ENCODE measurements around the gene CPT2.

The CPT2 gene

GRCh38 chr1:53196485-53197290 lies at the start of gene CPT2:
TSS of gene CPT2 (plus strand) at chr1:53196824. CDS start at chr1:53196944, 120 bp downstream.
- DNase-seq (ENCODE audit: low read depth), result peak; percentile 77
- H3K4me3 ChIP-seq (ENCODE audit: low read depth, low read length), result peak within 1 kb of the TSS; percentile 84

DNA sequence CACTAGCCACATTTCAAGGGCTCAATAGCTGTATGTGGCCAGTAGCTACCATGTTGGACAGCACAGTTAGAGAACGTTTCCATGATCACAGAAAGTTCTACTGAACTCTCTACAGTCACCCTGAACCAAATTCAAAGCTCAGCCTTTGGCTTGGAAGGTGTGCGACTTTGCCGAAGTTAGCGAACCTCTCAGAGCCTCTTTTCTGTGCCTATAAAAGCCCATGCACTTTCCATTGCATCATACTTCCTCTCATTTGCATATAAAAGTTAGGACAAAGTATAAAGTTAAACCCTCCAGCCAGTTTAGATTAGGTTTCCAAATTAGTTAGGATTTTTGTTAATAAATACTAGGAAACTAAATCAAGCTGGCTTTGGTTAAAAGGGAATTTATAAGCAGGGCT lies 49.5 kb upstream of the CPT2 start:
- no peak for DNase-seq (ENCODE audit: low read depth)

GRCh38 chr1:53148123-53148522 lies 48.5 kb upstream of the CPT2 start:
- H3K4me3 ChIP-seq (ENCODE audit: low read depth, low read length), result no peak overlapping the region
- no peak for DNase-seq (ENCODE audit: low read depth)

More for the DNA sequence above, 49.5 kb upstream of the CPT2 start:
- no peak overlapping the region for H3K4me3 ChIP-seq (ENCODE audit: low read depth, low read length)

DNA sequence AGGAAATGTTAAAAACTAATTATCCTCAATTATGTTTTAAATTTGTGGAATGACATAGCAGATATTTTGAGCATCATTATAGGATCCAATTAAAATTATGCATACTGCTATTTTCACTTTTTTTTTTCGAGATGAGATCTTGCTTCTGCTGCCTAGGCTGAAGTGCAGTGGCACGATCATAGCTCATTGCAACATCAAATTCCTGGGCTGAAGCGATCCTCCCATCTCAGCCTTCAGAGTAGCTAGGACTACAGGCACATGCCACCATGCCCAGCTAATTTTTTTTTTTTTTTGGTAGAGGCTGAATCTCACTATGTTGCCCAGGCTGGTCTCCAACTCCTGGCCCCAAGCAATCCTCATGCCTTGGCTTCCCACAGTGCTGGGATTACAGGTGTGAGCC lies 42.9 kb upstream of the CPT2 start:
- DNase-seq (ENCODE audit: low read depth), result no peak
- no peak overlapping the region for H3K4me3 ChIP-seq (ENCODE audit: low read depth, low read length)

DNA sequence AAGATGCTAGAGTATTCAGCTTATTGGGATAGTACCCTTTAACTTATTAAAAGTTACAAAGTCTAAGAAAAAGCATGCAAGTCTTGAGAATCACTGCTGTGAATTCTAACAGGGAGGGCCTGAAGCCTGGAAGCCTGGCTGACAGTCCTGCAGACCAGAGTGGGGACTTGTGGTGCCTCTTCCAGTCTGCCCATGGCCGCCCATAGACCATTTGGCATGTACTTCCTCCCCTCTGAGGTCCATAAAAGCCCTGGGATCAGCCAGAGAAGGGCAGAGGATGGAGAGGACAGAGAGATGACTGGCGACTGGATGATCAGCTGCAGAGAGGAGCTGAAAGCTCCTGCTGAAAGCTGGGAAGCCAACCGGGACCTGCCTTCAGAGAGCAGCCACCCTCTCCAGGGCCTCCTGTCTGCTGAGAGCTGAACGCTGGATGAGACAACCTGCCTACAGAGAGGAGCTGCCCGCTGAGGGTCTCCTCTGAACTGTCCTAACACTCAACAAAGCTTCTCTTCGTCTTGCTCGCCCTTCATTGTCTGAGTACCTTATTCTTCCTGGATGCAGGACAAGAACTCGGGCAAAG lies 41.7 kb upstream of the CPT2 start:
- H3K4me3 ChIP-seq (ENCODE audit: low read depth, low read length), result no peak overlapping the region
- DNase-seq (ENCODE audit: low read depth), result no peak

GRCh38 chr1:53155534-53155933 lies 41.1 kb upstream of the CPT2 start:
- no peak for DNase-seq (ENCODE audit: low read depth)
- no peak overlapping the region for H3K4me3 ChIP-seq (ENCODE audit: low read depth, low read length)

DNA sequence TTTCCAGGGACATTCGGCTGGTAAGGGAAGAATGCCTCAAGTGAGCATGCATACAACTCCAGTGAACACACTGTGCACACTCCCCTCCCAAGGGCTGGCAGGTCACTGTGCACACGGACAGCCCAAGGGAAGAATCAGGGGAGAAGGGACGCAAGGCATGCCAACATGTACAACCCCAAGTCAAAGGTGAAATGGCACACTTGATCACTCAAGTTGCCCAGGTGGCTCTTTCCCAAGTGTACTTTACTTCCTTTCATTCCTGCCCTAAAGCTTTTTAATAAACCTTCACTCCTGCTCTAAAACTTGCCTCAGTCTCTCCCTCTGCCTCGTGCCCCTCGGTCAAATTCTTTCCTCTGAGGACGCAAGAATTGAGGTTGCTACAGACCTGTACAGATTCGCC lies 40.7 kb upstream of the CPT2 start:
- H3K4me3 ChIP-seq (ENCODE audit: low read depth, low read length), result no peak overlapping the region
- no peak for DNase-seq (ENCODE audit: low read depth)

GRCh38 chr1:53156783-53157182 lies 39.8 kb upstream of the CPT2 start:
- H3K4me3 ChIP-seq (ENCODE audit: low read depth, low read length), result no peak overlapping the region

GRCh38 chr1:53158900-53159299 lies 37.7 kb upstream of the CPT2 start:
- no peak overlapping the region for H3K4me3 ChIP-seq (ENCODE audit: low read depth, low read length)
- DNase-seq (ENCODE audit: low read depth), result no peak

More at GRCh38 chr1:53156783-53157182, 39.8 kb upstream of the CPT2 start:
- DNase-seq (ENCODE audit: low read depth), result no peak

DNA sequence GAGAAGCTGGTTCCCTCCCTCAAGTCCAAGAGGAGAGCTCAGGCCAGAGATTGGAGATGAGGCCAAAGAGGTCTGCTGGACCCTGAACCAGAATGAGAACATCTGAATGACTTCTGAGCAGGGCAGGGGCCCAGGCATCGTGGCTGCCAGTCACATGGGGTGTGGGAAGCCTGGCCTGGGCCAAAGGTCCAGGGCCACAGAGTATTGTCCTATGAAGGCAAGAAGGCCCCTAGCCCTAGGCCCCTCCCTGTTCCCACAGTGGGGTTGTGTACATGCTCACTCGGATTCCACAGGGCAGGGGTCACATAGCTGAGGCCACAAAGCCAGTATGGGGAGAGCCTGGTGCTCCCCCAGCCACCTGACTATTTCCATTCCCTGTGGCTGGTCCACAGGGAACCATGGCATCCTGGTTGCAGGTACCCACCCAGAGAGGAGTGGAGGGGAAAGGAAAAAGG lies 35.7 kb upstream of the CPT2 start:
- H3K4me3 ChIP-seq (ENCODE audit: low read depth, low read length), result no peak overlapping the region
- DNase-seq (ENCODE audit: low read depth), result no peak

DNA sequence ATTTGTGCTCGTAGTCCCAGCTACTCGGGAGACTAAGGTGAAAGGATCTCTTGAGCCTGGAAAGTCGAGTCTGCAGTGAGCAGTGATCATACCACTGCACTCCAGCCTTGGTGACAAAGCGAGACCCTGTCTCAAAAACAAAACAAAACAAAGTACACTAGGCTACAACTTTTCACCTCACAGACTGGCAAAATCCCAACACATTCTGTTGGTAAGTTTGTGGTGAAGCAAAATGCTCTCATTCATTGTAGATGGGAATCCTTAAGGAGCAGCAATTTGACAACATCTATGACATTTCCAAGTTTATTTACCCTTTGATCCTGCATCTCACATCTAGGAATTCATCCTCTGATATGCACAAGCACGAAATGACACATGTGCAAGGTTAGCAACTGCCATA lies 34.0 kb upstream of the CPT2 start:
- no peak overlapping the region for H3K4me3 ChIP-seq (ENCODE audit: low read depth, low read length)
- no peak for DNase-seq (ENCODE audit: low read depth)

- no peak overlapping the region for H3K4me3 ChIP-seq (ENCODE audit: low read depth, low read length)
- DNase-seq (ENCODE audit: low read depth), result no peak
Measured at GRCh38 chr1:53163291-53163768, 33.3 kb upstream of the CPT2 start.

- no peak for DNase-seq (ENCODE audit: low read depth)
- H3K4me3 ChIP-seq (ENCODE audit: low read depth, low read length), result no peak overlapping the region
Measured at GRCh38 chr1:53165408-53165961, 31.1 kb upstream of the CPT2 start.

- no peak for DNase-seq (ENCODE audit: low read depth)
- H3K4me3 ChIP-seq (ENCODE audit: low read depth, low read length), result no peak overlapping the region
Measured at GRCh38 chr1:53166366-53166765, 30.3 kb upstream of the CPT2 start.

- H3K4me3 ChIP-seq (ENCODE audit: low read depth, low read length), result no peak overlapping the region
- DNase-seq (ENCODE audit: low read depth), result no peak
Measured at GRCh38 chr1:53166912-53167311, 29.7 kb upstream of the CPT2 start.

DNA sequence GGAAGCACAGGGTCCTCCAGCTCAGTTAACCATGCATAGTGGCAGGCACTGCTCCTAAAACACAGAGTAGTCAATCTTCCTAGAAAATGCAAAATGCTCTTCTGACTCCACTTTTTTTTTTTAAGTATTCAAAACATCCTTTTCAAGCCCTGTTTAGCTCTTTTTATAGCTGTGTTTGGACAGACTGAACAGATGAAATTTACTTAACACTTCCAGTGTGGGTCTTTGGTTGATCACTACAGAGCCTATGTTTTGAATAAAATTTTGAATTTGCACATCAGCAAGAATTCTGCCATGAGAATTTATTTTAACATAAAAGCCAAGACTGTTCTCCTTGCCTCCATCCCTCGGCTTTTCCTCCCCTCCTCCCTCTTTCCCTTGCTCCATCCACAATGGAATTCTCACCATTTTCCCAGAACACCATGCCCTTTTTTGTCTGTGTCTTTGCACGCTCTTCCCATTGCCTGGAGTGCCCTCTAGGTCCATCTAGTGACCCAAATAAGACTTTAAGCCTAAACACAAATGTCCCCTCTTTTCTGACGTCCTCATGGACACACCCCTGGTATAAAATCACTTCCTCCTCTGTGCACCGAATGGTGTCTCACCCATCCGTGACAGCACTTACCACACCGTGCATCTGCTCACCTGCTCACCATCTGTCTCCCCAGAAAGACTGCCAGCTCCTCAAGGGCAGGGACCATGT lies 24.0 kb upstream of the CPT2 start:
- H3K4me3 ChIP-seq (ENCODE audit: low read depth, low read length), result no peak overlapping the region

GRCh38 chr1:53174971-53175913 lies 21.4 kb upstream of the CPT2 start:
- no peak overlapping the region for H3K4me3 ChIP-seq (ENCODE audit: low read depth, low read length)
- DNase-seq (ENCODE audit: low read depth), result no peak

More for the DNA sequence above, 24.0 kb upstream of the CPT2 start:
- no peak for DNase-seq (ENCODE audit: low read depth)

GRCh38 chr1:53176452-53177208 lies 20.0 kb upstream of the CPT2 start:
- DNase-seq (ENCODE audit: low read depth), result no peak

More at GRCh38 chr1:53176452-53177208, 20.0 kb upstream of the CPT2 start:
- H3K4me3 ChIP-seq (ENCODE audit: low read depth, low read length), result no peak overlapping the region
